Jurkat, Clone E6-1 (cell line): ENCODE measurements around the gene ZNF700. TPM values are rescaled to one million over a fixed set of nuclear protein-coding genes. Genes with fewer than 3 reads are reported as not detected.
"Not testable (repeated sequence)": the region's sequence is repeated elsewhere in the genome, so short reads cannot be mapped to it uniquely, and the experiment has no call there.

Experiments
- DNase-seq: peaks from one replicate; pipeline ENCODE4 v3.0.0-alpha.2; 2011; ENCODE audit warnings: low read depth, low spot score
- H3K4me3 ChIP-seq: 2 replicates; pipeline ENCODE4 v1.5.1; 2011; ENCODE audit warnings: mild to moderate bottlenecking, low read length, control low read depth, moderate library complexity
- polyA plus RNA-seq: library from polyadenylated mRNA; unstranded; fragments of >200 nt; gene quantifications from one replicate; pipeline ENCODE4 v1.2.1, GENCODE V29; 2012; ENCODE audit warnings: missing spikeins; ENCODE audit not compliant: insufficient read length, insufficient read depth

Gene ZNF700
- polyA plus RNA-seq = 9.4 TPM

DNA sequence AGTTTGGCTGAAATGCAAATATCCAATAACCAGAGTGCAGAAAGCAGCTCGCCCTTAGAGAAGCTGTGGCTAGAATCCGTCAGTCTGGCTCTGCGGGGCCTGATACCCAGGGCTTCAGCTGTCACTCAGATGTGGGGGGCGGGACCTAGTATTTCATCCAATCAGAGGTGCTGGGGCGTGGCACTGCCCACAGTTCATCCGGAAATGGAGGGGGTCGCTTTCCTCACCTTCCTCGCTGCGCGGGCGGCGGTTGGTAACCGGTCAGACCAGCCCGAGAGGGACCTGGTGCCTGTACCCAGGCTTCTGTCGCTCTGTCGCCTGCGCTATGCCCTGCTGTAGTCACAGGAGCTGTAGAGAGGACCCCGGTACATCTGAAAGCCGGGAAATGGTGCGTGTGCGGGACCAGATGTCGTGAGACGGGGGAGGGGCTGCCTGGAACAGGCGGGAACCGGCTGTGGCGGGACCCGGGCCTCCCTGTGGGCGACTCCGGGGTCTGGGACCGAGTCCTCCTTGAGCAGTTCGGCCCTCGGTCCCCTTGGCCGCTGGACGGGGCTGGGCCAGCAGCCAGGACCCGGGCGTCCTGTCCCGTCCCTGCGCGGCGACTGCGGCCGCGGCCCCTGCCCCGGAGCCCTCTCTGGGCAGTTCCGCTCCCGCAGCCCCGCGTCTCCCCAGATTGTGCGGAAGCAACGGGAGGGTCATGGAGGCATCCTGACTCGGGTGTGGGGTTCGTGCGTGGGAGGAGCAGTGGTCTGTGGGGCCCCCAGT, at the start of gene ZNF700:
ZNF700 (plus strand) TSS at position 222 of the 765 bp plus-strand sequence; CDS start at position 326, 104 bp downstream.
- H3K4me3 ChIP-seq = peak within 1 kb of the TSS; percentile 81
- DNase-seq = peak; percentile 94

DNA sequence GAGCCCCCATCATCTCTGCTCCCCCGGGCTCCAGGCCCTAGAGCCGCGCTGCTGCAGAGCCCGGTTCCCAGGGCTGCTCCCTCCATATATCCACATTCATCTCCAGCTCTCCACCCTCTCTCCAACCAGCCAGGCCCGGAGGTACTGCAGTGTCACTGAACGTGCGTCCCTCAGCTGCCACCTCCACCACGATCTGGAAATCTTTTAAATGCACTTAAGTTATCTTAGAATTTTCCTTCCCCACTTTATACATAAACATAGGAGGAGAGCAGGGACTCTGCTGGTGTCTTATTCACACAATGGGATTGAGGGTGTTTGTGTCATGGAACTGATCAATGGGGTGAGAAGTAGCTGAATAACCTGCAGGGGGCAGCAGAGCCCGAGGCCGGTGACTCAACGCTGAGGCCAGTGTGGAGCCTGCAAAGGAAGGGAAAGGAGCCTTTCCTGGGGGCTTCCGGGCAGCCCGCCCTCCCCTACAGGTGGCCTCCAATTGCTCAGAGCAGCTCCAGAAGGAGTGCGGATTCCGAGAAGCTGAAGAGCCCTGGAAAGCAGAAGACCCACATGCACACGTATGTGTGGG, 45.1 kb upstream of the ZNF700 start:
- peak; percentile 19 for DNase-seq
- not testable (repeated sequence) for H3K4me3 ChIP-seq

DNA sequence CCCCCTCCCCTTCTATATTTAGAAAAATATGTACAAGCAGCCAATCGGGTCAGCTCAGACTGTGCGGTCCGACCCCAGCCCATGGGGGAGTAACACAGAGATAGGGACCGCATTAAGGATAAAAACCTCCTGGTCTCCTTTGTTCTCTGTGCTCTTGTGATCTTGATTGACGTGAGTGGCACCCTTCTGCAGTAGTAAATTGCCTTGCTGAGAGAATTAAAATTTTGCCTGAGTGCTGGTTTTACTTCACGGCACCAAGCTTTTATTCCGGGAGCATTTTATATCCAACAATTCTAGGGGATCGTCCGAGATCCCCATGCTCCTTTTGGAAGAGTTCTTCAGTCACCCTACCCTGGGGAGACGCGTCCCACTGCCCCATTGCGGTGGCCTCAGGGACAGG, 44.3 kb upstream of the ZNF700 start:
- DNase-seq = no peak
- no peak overlapping the region for H3K4me3 ChIP-seq

DNA sequence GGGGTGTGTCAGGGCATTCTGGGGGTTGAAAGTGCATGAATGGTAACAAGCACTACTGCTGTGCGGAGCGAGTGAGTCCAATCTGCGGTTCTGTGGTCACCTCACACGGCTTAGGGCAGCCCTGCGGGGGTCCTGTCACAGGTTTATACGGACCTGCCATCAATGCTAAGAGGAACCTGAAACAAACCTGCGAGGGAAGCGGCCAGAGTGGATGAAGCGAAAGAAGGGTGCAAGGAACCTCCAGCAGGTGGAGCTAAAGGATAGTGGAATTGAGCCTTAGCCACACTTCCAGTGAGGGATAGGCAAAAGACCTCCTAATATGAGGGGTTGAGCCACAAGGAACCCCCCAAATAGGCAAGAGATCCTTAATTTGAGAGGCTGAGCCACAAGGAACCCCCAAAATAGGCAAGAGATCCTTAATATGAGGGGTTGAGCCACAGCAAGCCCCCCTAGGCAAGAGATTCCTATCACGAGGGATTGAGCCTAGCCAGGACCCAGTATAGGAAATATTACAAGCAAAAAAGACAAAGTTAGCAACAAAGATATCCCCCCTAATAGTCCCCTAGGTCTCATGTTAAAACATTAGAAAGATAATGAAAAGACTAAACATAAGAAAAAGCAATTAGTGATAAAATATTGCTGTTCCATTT, 43.6 kb upstream of the ZNF700 start:
- no peak overlapping the region for H3K4me3 ChIP-seq
- DNase-seq = peak; percentile 54

DNA sequence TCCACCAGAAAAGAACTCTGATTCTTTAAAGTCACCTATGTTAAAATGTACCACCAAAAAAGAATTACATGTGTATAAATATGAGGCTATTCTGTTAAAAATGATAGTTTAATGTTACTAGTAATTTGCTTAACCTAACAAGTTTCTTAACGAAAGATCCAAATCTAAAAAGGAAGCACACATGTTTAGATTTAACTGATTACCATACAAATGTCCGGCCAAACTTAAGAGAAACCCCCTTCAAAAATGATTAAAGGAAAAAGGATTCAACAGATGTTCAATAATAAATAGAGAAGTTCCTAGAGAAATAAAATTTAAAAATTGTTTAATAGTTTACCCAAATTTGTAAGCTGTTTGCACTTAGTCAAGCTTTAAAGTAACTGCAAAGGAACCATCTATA, 42.3 kb upstream of the ZNF700 start:
- no peak overlapping the region for H3K4me3 ChIP-seq
- no peak for DNase-seq

DNA sequence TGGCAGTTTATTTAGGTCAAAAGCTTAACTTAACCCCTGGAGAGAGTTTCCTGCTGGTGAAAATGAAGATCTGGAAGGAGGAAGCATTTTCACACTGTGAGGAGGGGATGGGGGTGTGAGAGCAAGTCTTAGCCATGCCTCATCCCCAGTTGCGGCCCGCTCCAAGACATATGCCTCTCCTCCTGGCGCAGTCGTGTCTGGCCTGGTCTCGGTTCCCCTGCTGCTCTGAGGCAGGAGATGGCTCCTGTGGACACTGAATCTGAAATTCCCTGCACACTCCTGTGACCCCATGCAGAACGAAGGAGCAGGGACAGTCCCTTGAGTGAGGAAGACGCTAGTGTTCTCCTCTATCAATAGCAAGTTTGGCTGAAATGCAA, 37.7 kb upstream of the ZNF700 start:
- no peak for DNase-seq
- H3K4me3 ChIP-seq = no peak overlapping the region

DNA sequence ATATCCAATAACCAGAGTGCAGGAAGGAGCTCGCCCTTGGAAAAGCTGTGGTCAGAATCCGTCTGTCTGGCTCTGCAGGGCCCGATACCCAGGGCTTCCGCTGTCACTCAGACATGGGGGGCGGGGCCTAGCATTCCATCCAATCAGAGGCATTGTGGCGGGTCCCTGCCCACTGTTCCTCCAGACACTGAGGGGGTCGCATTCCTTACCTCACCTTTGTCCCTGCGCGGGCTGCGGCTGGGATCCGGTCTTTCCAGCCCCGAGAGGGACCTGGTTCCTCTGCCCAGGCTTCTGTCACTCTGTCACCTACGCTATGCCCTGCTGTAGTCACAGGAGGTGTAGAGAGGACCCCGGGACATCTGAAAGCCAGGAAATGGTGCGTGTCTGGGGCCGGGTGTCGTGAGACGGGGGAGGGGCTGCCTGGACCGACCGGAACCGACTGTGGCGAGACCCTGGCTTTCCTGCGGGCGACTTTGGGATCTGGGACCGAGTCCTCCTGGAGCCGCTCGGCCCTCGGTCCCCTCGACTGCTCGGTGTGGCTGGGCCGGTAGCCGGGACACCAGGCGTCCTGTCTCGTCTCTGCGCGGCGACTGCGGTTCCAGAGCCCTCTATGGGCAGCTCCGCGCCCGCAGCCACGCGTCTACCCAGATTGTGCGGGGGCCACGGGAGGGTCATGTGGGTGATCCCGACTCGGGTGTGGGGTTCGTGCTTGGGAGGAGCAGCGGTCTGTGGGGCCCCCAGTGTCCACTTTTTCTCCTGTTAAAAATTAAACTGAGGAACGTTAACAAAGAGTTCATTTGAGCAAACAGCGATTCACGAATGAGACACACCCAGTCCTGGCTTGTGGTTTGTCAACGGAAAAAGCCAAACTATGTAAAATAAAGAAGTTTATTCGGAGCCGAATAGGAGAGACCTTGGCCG, 37.0 kb upstream of the ZNF700 start, which contains the start of gene ZNF69:
ZNF69 (plus strand) TSS at position 172 of the 921 bp plus-strand sequence; CDS start at position 314, 142 bp downstream.
- no peak for DNase-seq
- H3K4me3 ChIP-seq = 0 out of 2 replicates have a peak within 1 kb of the TSS, but pooled peaks have one; percentile 0

DNA sequence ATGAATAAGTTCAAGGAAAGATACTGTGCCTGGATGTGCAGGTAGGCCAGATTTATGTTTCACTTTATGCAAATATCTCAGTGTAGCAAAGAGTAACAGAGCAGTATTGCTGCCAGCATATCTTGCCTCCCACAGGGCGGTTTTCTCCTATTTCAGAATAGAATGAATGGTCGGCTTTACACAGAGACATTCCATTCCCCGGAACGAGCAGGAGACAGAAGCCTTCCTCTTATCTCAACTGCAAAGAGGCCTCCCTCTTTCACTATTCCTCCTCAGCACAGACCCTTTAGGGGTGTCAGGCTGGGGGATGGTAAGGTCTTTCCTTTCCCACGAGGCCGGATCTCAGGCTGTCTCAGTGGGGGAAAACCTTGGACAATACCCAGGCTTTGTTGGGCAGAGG, 35.0 kb upstream of the ZNF700 start:
- not testable (repeated sequence) for H3K4me3 ChIP-seq, DNase-seq

DNA sequence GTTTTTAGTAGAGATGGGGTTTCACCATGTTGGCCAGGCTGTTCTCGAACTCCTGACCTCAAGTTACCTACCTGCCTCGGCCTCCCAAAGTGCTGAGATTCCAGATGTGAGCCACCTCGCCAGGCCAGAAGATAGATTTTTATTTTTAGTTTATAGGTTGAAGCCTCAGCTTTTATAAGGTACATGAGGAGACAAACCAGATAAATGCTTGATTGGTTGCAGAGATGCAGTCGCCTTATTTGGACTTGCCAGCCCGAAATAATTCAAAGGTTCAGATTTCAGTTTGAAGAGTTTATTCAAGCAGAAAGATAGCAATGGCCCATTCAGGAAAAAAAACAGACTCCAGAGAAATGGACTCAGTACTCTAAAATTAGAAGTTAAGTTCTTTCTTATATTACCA, 34.3 kb upstream of the ZNF700 start:
- H3K4me3 ChIP-seq = no peak overlapping the region

DNA sequence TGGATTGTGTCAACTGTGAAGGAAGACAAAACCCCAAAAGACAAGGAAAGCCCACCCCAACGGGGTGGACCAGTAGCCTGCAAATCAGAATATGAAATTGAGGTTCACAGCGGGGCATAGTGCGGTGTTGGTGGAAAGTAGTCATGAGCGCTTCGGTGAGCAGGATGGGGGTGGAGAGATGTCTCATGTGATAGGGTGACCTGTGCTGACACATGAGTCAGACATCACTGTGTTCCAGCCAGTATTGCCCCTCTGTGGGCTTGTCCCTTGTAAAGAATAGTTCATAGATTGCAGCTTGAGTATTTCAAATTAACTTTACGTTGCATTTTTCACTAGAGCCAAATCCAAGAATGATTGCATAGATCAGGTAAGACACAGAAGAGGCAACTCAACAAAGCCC, 30.1 kb upstream of the ZNF700 start:
- H3K4me3 ChIP-seq = no peak overlapping the region
- DNase-seq = no peak

More for the DNA sequence above, 34.3 kb upstream of the ZNF700 start:
- DNase-seq = no peak

DNA sequence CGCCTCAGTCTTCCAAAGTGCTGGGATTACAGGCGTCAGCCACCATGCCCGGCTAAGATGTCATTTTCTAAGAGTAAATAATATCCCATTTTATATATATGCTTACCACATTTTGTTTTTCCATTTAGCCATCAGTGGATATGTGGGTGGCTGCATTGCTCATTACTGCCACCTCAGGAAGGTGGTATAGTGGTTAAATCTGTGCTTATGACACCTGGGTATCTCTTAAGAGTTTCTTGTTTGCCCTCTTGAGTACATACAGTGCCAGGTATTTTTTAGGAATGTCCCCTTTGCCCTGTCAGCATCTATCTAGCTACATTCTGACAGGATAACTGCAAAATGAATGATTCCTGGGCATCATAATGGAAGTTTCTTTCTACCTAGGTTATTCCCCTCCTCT, 22.7 kb upstream of the ZNF700 start:
- no peak for DNase-seq

DNA sequence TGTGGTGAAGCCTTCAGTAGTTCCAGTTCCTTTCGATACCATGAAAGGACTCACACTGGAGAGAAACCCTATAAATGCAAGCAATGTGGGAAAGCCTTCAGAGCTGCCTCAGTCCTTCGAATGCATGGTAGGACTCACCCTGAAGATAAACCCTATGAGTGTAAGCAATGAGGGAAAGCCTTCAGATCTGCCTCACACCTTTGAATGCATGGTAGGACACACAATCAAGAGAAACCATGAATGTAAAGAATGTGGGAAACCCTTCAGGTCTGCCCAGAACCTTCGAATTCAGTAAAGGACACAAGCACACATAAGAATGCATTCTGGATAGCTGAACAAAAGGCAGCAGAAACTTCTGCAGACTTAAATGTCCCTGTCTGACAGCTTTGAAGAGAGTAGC, 19.0 kb upstream of the ZNF700 start:
- H3K4me3 ChIP-seq = no peak overlapping the region
- DNase-seq = no peak

More for the DNA sequence above, 22.7 kb upstream of the ZNF700 start:
- H3K4me3 ChIP-seq = no peak overlapping the region

DNA sequence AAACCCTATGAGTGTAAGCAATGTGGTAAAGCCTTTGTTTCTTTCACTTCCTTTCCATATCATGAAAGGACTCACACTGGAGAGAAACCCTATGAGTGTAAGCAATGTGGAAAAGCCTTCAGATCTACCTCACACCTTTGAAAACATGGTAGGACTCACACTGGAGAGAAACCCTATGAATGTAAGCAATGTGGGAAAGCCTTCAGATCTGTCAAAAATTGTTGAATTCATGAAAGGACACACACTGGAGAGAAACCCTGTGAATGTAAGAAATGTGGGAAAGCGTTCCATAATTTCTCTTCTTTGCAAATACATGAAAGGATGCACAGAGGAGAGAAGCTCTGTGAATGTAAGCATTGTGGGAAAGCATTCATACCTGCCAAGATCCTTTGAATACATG, 13.0 kb upstream of the ZNF700 start:
- not testable (repeated sequence) for DNase-seq, H3K4me3 ChIP-seq

DNA sequence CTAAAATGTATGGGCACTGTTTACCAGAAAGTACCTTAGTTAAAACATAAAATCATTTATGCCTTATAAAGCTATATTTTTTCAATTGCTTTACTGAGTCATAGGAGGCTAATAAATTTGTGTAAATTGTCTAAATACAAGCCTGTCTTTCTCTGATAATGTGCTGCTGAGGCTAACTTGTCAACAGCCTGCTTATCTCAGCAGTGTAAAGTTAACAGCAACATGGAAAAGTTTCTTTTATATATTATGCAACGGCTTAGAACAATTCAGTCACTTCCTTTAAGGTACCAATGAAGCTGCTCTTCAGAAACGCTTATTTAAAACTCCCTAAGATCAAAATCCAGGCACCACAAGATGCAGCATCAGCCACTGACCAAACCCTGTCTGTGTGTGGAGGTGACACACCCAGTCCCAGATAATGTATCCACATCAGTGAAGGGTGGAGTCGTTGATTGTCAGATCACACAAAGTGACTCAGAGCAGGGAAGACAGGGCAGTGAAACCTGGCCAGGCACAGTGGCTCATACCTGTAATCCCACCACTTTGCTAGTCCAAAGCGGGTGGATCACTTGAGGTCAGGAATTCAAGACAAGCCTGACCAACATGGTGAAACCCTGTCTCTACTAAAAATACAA, 10.4 kb upstream of the ZNF700 start:
- not testable (repeated sequence) for H3K4me3 ChIP-seq, DNase-seq

DNA sequence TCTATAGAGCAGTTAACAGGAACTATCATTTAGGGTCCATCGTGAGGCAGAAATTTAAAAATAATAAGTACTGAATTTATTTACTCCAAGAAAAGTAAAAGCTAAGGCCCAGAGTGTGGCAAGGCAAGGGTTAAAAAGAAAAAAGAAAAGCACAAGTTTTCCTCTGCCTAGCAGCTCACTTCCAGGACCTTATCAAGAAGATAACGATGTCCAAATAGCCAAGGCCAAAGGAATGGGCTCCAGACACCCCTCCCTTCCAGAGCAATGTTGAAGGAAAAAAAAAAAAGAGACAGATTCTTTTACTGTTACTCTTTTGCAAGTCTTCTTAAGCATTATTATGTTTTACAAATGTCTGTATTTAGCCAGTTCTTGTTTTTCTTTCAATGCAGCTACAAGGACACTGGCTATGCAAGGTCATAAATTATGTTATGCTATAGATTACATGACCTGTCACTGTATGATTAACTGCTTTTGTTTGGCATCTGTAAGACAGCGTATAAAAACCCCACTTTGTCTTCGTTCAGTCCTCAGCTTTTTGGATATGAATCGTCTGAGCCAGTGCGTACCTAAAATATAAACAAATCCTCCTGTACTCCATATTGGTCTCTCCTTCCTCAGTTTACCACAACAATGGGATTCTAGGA, 2.9 kb upstream of the ZNF700 start:
- DNase-seq = no peak
- H3K4me3 ChIP-seq = no peak overlapping the region

DNA sequence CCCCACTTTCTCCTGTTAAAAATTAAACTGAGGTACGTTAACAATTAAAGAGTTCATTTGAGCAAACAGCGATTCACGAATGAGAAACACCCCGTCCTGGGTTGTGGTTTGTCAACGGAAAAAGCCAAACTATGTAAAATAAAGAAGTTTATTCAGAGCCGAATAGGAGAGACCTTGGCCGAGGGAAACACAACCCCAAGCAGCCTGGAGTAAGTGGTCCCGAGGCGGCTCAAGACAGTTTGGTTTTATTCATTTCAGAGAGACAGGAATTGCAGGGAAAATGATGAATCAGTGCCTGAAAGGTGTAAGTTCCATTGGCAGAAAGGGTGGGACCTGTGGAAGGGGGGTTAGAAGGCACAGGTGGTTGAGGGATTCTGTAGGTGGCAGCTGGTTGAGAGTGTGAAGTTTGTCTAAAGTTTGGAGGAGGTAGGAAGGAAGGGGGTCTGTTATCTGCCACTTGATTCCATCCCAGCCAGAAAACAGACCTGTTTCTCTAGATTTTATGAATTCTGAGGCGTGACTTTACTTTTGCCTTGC, 812 bp downstream of the ZNF700 start:
- DNase-seq = not testable (repeated sequence)
- H3K4me3 ChIP-seq = peak overlapping the region; percentile 81

DNA sequence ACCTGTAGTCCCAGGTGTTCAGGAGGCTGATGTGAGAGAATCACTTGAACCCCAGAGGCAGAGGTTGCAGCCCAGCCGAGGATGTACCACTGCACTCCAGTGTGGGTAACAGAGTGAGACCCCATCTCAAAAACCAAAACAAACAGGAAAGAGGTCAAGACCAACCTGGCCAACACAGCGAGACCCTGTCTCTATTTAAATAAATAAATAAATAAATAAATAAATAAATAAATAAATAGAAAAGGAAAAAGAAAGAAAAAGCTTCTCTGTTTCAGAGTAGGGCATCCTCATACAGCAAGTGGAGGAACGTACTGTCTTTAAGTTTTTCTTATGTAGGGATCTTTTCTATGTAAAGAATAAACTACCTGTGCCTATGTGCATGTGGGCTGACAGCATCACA, 2.3 kb downstream of the ZNF700 start:
- H3K4me3 ChIP-seq = no peak overlapping the region
- DNase-seq = no peak

DNA sequence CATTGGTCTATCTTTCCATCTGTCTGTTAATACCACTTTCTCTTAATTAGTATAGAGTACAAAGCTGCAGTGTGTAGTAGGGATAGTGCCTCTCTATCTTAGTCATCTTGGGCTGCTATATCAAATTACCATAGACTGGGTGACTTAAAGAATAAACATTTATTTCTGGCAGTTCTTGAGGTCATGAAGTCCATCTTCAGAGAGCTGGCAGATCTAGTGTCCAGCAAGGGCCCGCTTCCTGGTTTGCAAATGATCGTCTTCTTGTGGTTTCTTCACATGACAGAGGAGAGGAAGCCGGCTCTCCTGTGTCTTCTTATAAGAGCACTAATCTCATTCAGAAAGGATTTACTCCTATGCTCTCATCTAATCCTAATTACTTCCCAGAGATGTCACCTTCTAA, 6.1 kb downstream of the ZNF700 start:
- no peak for DNase-seq

More for the DNA sequence above, 6.1 kb downstream of the ZNF700 start:
- H3K4me3 ChIP-seq = no peak overlapping the region
